Neural progenitor cell (in vitro differentiated cells): Measurements from ENCODE around the gene SLC12A7. TPM values are rescaled to one million over a fixed set of nuclear protein-coding genes. Genes with fewer than 3 reads are reported as not detected.

Experiments
- DNase-seq: peaks from one replicate; pipeline ENCODE4 v3.0.0-alpha.2; 2016; ENCODE audit warnings: low spot score
- H2AFZ ChIP-seq: fragments of 200-600 bp; sonication (generic); replicated peaks from 2 replicates; pipeline ENCODE4 v1.6.1; 2016; ENCODE audit warnings: antibody characterized with exemption
- H3F3A ChIP-seq: fragments of 200-600 bp; sonication (generic); 2 replicates; pipeline ENCODE4 v1.6.1; 2016; ENCODE audit warnings: antibody characterized with exemption, low read depth
- H3K27ac ChIP-seq: fragments of 200-600 bp; sonication (generic); 2 replicates; pipeline ENCODE4 v1.5.1; 2016; ENCODE audit warnings: mild to moderate bottlenecking
- H3K27me3 ChIP-seq: fragments of 200-600 bp; sonication (generic); 2 replicates; pipeline ENCODE4 v1.6.1; 2016; ENCODE audit warnings: mild to moderate bottlenecking, moderate library complexity
- H3K36me3 ChIP-seq: fragments of 200-600 bp; sonication (generic); 2 replicates; pipeline ENCODE4 v1.5.1; 2016
- H3K4me1 ChIP-seq: fragments of 200-600 bp; sonication (generic); 2 replicates; pipeline ENCODE4 v1.6.1; 2016; ENCODE audit warnings: mixed run types
- H3K4me2 ChIP-seq: fragments of 200-600 bp; sonication (generic); 2 replicates; pipeline ENCODE4 v1.6.1; 2016
- H3K4me3 ChIP-seq: fragments of 200-600 bp; sonication (generic); 2 replicates; pipeline ENCODE4 v1.5.1; 2016
- H3K79me2 ChIP-seq: fragments of 200-600 bp; sonication (generic); 2 replicates; pipeline ENCODE4 v1.6.1; 2016; ENCODE audit warnings: low read depth
- H3K9ac ChIP-seq: fragments of 200-600 bp; sonication (generic); 2 replicates; pipeline ENCODE4 v1.6.1; 2016
- H3K9me3 ChIP-seq: fragments of 200-600 bp; sonication (generic); 2 replicates; pipeline ENCODE4 v1.5.1; 2016; ENCODE audit warnings: low read depth
- H4K20me1 ChIP-seq: fragments of 200-600 bp; sonication (generic); 2 replicates; pipeline ENCODE4 v1.6.1; 2016; ENCODE audit warnings: low read depth
- H3K27ac Mint-ChIP-seq: 3 replicates; pipeline ENCODE4 v1.8.0; 2021; ENCODE audit warnings: mixed read lengths
- H3K27me3 Mint-ChIP-seq: 2 replicates; pipeline ENCODE4 v1.8.0; 2022; ENCODE audit warnings: low read depth, mild to moderate bottlenecking, inconsistent platforms, moderate library complexity, mixed read lengths; ENCODE audit not compliant: insufficient read depth
- H3K36me3 Mint-ChIP-seq: 3 replicates; pipeline ENCODE4 v1.8.0; 2021; ENCODE audit warnings: mixed read lengths
- H3K4me1 Mint-ChIP-seq: 3 replicates; pipeline ENCODE4 v1.8.0; 2021; ENCODE audit warnings: mixed read lengths
- H3K4me3 Mint-ChIP-seq: 3 replicates; pipeline ENCODE4 v1.8.0; 2021; ENCODE audit warnings: mild to moderate bottlenecking, moderate library complexity, mixed read lengths
- H3K9me3 Mint-ChIP-seq: 3 replicates; pipeline ENCODE4 v1.8.0; 2020; ENCODE audit warnings: mixed read lengths
- EZH2 ChIP-seq: fragments of 200-600 bp; sonication (generic); IDR thresholded peaks from 2 replicates; pipeline ENCODE4 v1.6.1; 2017; ENCODE audit warnings: antibody characterized with exemption, mild to moderate bottlenecking, moderate library complexity
- EZH2phosphoT487 ChIP-seq: fragments of 200-600 bp; sonication (generic); IDR thresholded peaks from 2 replicates; pipeline ENCODE4 v1.6.1; 2017; ENCODE audit warnings: antibody characterized with exemption
- total RNA-seq: library from RNA; depleted of rRNA; stranded (reverse); fragments of >200 nt; gene quantifications from 2 replicates; pipeline ENCODE4 v1.2.3, GENCODE V29; 2015; ENCODE audit warnings: low replicate concordance
- TF ChIP-seq, protein P1 (sequence below): fragments of 200-600 bp; sonication (generic); IDR thresholded peaks from 2 replicates; pipeline ENCODE4 v1.5.1; 2017; ENCODE audit warnings: antibody characterized with exemption, mild to moderate bottlenecking

Gene SLC12A7
- total RNA-seq, 1 donor from 2014 or later, result 7.5 TPM

GRCh38 chr5:1078851-1079250 lies 33.0 kb downstream of the SLC12A7 start:
- TF ChIP-seq, protein P1, sequence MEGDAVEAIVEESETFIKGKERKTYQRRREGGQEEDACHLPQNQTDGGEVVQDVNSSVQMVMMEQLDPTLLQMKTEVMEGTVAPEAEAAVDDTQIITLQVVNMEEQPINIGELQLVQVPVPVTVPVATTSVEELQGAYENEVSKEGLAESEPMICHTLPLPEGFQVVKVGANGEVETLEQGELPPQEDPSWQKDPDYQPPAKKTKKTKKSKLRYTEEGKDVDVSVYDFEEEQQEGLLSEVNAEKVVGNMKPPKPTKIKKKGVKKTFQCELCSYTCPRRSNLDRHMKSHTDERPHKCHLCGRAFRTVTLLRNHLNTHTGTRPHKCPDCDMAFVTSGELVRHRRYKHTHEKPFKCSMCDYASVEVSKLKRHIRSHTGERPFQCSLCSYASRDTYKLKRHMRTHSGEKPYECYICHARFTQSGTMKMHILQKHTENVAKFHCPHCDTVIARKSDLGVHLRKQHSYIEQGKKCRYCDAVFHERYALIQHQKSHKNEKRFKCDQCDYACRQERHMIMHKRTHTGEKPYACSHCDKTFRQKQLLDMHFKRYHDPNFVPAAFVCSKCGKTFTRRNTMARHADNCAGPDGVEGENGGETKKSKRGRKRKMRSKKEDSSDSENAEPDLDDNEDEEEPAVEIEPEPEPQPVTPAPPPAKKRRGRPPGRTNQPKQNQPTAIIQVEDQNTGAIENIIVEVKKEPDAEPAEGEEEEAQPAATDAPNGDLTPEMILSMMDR, result no peak
- no peak for TF ChIP-seq EZH2phosphoT487
- TF ChIP-seq EZH2, result no peak
- Histone ChIP-seq H3K4me1 (no peaks in the 10 kb centered on the region), H3K4me3 (no peak overlapping the region), H3K9me3 (no peaks in the 10 kb centered on the region), H3K9ac (no peak overlapping the region), H2AFZ (no peak overlapping the region), H3K27me3 (no peaks in the 10 kb centered on the region), H3F3A (no peaks in the 10 kb centered on the region), H3K27ac (no peak overlapping the region), H4K20me1 (no peaks in the 10 kb centered on the region), H3K36me3 (no peaks in the 10 kb centered on the region), H3K4me2 (no peak overlapping the region), H3K79me2 (no peaks in the 10 kb centered on the region)
- Mint-ChIP-seq H3K4me3 (no peak overlapping the region), H3K27ac (no peak overlapping the region), H3K4me1 (no peaks in the 10 kb centered on the region), H3K9me3 (no peaks in the 10 kb centered on the region), H3K36me3 (peaks cover 8% of the 10 kb centered on the region), H3K27me3 (no peaks in the 10 kb centered on the region)
- DNase-seq, result no peak

DNA sequence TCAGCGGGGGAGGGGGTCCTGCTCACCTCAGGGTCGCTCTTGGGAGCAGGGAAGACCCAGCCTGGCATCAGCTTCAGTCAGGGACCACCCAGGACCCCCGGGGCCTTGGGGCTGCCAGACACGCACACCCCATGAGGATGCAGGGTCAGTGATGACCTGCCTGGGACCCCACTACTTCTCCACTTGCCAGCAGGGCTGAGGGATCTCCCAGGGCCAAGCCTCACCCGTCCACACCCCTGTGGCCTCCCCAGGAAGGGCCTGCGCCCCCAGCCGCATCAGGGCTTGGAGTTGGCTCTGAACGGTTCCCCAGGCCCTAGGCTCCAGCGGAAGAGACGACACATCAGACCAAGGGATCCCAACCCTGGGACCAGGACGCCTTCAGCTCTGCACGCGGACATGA lies 33.7 kb downstream of the SLC12A7 start:
- Histone ChIP-seq H3K9me3 (no peaks in the 10 kb centered on the region), H4K20me1 (no peaks in the 10 kb centered on the region), H3K27ac (no peak overlapping the region), H3K79me2 (no peaks in the 10 kb centered on the region), H3F3A (no peaks in the 10 kb centered on the region), H3K36me3 (no peaks in the 10 kb centered on the region), H3K4me3 (no peak overlapping the region), H3K4me1 (no peaks in the 10 kb centered on the region), H3K27me3 (no peaks in the 10 kb centered on the region), H3K9ac (no peak overlapping the region), H3K4me2 (no peak overlapping the region), H2AFZ (no peak overlapping the region)
- Mint-ChIP-seq H3K9me3 (no peaks in the 10 kb centered on the region), H3K4me1 (no peaks in the 10 kb centered on the region), H3K4me3 (no peak overlapping the region), H3K36me3 (peaks cover 8% of the 10 kb centered on the region), H3K27ac (no peak overlapping the region), H3K27me3 (no peaks in the 10 kb centered on the region)
- no peak for DNase-seq
- TF ChIP-seq EZH2phosphoT487 (no peak), EZH2 (no peak)
- TF ChIP-seq, protein P1, result no peak

DNA sequence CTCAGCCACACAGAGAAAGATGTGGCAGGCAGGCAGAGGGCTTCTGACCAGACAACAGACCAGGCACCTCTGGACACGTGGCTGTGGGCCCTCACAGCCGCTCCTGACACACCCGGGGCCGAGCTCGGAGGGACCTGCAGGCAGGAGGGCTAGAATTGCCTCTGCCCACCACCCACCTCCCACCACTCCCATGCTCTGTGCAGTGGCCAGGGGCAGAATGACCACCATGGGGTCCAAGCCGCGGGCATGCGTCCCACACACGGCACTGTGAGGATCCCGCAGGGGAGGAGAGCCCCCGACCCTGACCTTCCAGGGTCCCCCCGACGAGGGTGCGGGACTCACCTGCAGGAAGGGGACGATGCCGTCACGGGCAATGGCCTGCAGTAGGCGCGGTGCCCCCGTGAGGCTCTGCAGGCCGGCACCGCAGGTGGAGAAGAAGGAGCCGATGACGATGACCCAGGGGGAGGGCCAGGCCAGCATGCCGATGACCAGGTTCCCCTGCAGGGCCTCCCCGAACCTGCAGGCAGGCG lies 34.3 kb downstream of the SLC12A7 start:
- Histone ChIP-seq H3K79me2 (no peaks in the 10 kb centered on the region), H3K9ac (no peak overlapping the region), H4K20me1 (no peaks in the 10 kb centered on the region), H3K4me3 (no peak overlapping the region), H3K4me1 (no peaks in the 10 kb centered on the region), H3K4me2 (no peak overlapping the region), H2AFZ (no peak overlapping the region), H3F3A (no peaks in the 10 kb centered on the region), H3K27me3 (no peaks in the 10 kb centered on the region), H3K9me3 (no peaks in the 10 kb centered on the region), H3K27ac (no peak overlapping the region), H3K36me3 (no peaks in the 10 kb centered on the region)
- H3K36me3 Mint-ChIP-seq, result peaks cover 8% of the 10 kb centered on the region
- no peaks in the 10 kb centered on the region for H3K4me1 Mint-ChIP-seq
- DNase-seq, result no peak
- no peaks in the 10 kb centered on the region for H3K9me3 Mint-ChIP-seq
- no peak overlapping the region for H3K27ac Mint-ChIP-seq
- no peaks in the 10 kb centered on the region for H3K27me3 Mint-ChIP-seq
- TF ChIP-seq, protein P1, result no peak
- no peak for TF ChIP-seq EZH2phosphoT487
- TF ChIP-seq EZH2, result no peak
- H3K4me3 Mint-ChIP-seq, result no peak overlapping the region
